GM19324 (cell line): ENCODE data around the gene ZNF772.
A peak's percentile ranks its signal among the peaks of the same experiment; 100 is the strongest.
"Not testable (repeated sequence)": the region's sequence is repeated elsewhere in the genome, so short reads cannot be mapped to it uniquely, and the experiment has no call there.

ENCODE experiments used
- ATAC-seq: cut with Tn5 transposase; IDR thresholded peaks from one replicate; pipeline ENCODE4 v1.9.1; 2021; ENCODE audit warnings: mild to moderate bottlenecking, moderate library complexity; ENCODE audit not compliant: unreplicated experiment, low FRiP score

ZNF772 gene

DNA sequence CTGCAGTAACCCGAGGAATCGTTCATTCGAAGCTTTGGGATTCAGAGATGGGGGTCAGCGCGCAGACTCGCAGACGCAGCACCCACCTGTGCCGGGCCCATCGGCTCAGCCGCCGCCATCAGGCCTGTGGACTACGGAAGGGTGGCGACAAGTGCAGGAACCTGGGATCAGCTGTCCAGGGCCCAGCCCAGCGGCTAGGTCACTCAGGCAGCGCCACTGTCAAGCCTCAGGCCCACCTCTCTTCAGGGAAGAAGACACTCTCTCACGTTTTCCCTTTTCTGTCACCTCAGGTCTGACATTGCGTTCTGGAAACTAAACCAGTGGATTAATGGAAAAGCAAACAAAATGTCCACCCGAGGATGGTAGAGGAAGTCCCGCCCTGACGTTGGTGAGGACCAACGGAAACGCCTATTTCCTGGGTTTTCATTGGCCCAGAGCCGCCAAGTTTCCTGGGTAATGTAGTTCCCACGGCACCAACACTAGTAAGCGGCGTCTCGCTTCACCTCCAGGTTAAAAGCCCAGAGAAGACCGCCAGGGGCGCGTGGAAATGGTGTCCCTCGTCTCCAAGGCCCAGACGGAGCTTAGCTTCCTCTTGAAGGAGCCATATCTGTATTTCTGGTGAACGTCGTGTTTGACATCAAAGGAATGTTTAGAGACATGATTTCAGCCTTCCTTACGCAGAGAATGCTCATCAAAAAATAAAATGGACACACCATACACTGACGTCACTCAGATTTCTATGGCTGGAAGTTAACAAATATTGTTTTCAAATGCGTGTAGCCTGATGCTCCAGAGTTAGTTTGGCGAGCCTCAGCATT lies at the start of gene ZNF772:
Gene ZNF772 (minus strand): TSS at position 376 of the 818 bp plus-strand sequence. CDS start 257 bp downstream, at position 119.
- peak; percentile 73 for ATAC-seq

DNA sequence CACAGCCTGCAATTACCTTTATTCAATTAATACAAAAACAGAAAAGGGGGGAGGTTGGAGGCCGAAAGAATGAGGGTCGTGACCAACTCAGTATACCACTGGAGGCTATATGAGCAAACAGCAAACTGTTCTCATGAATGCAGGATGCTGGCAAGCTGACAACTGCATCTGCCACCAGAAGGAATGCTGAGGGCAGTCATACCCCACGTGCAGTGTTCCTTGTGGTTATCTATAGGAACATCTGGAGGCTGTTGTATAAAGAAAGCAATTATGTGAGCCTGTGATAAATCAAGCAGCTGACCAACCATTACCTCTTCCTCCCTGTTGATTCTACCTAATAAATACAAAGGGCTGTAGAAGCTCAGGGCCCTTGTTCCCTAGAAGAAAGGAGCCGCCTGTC lies 40.7 kb upstream of the ZNF772 start:
- not testable (repeated sequence) for ATAC-seq

DNA sequence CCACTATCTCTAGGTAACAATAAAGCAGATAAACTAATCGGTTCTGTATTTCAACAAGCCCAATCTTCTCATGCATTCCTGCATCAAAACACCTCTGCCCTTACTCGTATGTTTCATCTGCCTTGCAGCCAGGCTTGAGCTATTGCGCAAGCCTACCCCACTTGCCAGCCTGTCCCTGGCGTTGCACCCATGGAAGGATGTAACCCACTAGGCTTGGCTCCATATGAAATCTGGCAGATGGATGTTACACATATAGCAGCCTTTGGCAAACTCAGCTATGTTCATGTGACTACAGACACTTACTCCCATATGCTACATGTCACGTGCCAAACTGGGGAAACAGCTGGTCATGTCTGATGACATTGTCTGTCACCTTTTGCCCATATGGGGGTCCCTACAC lies 37.9 kb upstream of the ZNF772 start:
- ATAC-seq = no peak

DNA sequence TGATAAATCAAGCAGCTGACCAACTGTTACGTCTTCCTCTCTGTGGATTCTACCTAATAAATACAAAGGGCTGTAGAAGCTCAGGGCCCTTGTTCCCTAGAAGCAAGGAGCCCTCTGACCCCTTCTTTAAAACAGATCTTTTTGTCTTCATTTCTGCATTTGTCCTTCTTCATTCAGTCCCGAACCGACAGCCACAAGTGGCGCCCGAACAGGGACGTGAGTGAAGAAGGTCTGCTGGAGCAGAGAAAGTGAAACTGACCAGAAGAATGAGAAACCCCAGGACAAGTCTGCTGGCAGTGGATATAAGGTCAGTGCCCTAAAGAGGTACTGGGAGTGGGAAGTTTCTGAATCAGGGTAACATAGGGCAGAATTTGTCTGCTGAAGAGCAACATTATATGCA lies 35.5 kb upstream of the ZNF772 start:
- no peak for ATAC-seq

DNA sequence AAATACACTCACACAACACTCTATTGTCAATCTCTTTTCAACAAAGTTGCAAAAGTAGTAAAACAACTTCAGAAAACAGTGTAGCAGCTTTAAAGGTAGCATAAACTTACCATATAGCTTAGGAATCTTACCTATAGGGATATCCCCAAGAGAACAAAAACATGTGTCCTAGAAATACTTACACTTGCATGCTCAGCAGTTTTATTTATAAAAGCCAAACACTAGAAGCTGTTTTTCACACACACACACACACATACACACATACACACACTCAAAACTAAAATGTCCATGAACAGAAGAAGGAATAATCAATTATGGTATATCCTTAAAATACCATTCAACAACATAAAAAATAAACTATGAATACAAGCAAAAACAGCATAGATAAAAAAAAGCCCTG lies 34.1 kb upstream of the ZNF772 start:
- ATAC-seq = no peak

DNA sequence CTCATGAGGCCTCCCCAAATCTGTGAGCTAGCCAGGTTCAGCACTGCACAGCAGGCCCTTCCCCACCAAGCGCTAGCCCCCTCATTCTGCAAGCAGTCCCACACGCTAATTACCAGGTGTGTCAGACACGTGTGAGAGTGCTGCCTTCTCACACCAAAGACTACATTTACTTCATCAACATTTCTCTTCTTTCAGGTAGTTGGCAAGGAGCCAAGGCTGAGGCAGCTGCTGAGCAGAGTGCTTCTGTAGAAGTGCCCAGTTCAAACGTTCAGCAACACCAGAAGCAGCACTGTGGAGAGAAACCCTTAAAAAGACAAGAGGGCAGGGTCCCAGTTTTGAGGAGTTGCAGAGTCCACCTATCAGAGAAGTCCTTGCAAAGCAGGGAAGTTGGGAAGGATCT lies 28.8 kb upstream of the ZNF772 start:
- no peak for ATAC-seq

DNA sequence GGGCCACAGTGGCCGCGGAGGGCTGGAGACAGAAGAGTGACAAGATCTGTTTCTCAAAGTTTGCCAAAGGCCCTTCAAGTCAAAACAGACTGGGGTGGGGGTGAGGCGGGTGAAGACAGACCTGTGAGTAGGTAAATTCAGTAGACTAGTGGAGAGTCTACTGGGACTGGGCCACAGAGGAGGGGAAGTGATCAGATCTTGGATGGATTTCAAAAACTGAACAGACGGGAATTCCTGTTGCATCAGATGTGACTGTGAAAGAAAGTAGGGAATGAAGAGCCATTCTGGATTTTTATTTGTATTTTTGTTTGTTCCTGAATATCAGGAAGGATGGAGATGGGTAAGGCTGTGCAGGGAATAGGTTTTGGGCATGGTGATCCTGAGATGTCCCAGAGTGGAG lies 23.0 kb upstream of the ZNF772 start:
- ATAC-seq = not testable (repeated sequence)

DNA sequence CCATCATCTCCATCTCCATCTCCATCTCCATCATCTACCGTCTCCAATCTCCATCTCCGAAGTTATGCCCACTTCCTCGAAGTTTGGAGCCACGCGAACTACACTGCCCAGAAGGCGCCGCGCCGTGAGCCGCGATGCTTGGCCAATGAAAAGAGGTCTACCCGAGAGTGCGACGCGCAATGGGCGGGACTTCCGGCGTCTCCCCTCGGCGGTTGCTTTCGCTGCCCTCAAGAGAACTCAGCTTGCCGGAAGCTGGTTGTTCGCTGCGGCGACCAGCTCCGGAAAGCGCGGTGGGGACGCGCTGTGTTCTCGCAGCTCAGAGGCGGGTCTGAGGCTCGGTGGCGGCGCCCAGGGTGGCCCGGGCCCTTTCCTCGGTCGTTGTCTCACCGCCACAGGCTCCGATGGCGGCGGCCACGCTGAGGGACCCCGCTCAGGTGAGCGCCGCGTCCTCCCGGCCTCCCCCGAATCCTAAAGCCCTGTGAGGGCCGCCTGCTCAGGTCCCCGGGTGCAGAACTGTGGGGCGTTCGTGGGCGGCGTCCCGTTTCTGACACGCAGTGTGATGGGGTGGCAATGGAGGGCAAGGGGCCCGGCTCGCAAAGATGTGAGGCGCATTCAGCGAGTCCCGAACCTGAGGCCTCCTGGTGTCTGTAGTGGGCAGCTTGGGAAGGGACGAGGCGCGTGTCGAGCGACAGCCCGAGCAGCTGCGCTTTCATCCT lies 22.5 kb upstream of the ZNF772 start, which contains the start of gene ZNF773:
Gene ZNF773 (plus strand): TSS at position 259 of the 716 bp plus-strand sequence. CDS start 143 bp downstream, at position 402.
- peak; percentile 94 for ATAC-seq

DNA sequence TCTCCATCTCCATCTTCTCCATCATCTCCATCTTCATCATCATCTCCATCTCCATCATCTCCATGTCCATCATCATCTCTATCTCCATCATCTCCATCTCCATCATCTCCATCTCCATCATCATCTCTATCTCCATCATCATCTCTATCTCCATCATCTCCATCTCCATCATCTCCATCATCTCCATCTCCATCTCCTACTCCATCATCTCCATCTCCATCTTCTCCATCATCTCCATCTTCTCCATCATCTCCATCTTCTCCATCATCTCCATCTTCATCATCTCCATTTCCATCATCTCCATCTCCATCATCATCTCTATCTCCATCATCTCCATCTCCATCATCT lies 21.9 kb upstream of the ZNF772 start:
- not testable (repeated sequence) for ATAC-seq

DNA sequence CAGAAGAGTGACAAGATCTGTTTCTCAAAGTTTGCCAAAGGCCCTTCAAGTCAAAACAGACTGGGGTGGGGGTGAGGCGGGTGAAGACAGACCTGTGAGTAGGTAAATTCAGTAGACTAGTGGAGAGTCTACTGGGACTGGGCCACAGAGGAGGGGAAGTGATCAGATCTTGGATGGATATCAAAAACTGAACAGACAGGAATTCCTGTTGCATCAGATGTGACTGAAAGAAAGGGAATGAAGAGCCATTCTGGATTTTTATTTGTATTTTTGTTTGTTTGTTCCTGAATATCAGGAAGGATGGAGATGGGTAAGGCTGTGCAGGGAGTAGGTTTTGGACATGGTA lies 10.9 kb upstream of the ZNF772 start:
- ATAC-seq = not testable (repeated sequence)

DNA sequence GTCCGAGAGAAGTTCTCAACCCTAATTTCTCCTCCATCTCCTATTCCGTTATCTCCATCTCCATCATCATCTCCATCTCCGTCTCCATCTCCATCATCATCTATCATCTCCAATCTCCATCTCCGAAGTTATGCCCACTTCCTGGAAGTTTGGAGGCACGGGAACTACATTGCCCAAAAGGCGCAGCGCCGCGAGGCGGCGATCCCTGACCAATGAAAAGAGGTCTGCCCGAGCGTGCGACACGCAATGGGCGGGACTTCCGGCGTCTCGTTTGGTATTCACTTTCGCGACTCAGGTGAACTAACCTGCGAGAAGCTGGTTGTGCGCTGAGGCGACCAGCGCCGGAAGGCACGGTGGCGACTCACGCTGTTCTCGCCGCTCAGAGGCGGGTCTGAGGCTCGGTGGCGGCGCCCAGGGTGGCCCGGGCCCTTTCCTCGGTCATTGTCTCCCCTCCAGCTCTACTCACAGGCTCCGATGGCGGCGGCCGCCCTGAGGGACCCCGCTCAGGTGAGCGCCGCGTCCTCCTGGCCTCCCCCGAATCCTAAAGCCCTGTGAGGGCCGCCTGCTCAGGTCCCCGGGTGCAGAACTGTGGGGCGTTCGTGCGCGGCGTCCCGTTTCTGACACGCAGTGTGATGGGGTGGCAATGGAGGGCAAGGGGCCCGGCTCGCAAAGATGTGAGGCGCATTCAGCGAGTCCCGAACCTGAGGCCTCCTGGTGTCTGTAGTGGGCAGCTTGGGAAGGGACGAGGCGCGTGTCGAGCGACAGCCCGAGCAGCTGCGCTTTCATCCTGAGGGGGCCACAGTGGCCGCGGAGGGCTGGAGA lies 10.3 kb upstream of the ZNF772 start, which contains the start of gene ZNF419:
Gene ZNF419 (plus strand): TSS at position 274 of the 822 bp plus-strand sequence. CDS start 201 bp downstream, at position 475.
- peak; percentile 96 for ATAC-seq

DNA sequence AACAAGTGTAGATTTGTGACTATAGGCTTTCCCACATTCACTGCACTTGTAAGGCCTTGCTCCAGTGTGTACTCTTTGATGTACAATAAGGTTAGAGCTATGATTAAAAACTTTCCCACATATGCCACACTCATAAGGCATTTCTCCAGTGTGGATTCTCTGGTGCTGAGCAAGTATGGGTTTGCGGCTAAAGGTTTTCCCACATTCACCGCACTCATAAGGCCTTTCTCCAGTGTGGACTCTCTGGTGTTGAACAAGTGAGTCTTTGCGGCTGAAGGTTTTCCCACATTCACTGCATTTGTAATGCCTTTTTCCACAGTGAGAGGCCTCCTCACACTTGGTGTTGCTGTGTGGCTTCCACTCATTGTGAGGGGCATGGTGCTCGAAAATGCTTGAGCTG lies 3.7 kb downstream of the ZNF772 start:
- no peak for ATAC-seq

DNA sequence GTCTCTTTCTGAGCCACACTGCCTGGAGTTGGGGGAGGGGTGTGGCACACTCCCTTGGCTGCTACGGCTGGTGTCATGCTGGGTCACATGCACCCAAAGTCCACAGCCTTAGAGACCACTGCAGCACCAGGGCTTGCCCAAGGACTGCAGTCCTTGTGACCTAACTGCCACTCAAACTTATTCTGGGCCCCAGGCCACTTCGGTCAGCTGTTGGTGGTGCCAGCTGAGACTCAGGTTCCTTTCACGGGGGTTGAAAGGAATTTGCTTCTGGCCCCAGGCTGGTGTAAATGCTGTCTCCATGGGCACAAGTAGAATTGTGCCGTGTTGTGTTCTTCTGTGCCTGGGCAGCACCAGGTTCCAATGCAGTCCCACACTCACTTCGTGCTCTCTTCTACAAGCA lies 10.9 kb downstream of the ZNF772 start:
- ATAC-seq = no peak

DNA sequence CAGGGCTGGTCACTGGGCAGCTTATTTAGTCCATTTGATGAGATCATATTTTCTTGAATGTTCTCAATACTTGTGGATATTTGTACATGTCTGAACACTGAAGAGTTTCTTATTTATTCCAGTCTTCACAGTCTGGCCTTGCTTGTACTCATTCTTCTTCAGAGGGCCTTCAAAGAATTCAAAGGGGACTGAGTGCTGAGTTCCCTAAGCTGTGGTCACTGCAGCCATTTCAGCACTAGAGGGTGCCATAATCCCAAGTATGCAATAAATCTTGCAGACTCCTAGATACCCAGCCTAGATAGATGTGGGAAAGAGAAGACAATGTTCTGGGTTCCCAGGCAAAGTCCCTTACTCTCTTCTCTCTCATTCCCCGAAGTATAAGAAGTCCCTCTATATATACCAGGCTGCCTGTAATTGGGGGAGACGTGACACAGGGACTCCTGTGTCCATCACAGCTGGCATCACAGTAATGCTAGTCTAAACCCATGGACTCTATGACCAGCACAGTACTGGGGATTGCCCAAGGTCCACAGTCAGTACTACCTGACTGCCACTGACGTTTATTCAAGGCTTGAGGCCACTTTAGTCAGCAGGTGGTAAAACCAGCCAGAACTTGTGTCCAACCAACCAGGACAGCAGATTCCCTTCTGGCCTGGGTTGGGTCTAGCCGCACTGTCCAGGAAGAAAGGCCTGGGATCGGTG lies 11.5 kb downstream of the ZNF772 start:
- no peak for ATAC-seq

DNA sequence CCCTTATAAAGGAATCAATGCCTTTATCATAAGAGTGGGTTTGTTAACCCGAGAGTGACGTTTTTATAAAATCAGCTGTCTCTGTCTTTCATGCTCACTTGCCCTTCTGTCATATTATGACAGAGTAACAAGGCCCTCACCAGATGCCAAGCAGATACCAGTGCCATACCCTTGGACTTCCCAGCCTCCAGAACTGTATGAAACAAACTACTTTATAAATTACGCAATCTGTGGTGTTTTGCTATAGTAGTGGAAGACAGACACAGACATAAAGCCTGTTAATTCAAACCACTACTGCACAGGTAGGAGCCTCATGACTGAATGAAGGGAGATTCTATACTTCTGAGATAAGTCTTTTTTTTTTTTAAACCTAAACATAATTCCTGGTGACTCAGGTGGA lies 25.1 kb downstream of the ZNF772 start:
- ATAC-seq = no peak

DNA sequence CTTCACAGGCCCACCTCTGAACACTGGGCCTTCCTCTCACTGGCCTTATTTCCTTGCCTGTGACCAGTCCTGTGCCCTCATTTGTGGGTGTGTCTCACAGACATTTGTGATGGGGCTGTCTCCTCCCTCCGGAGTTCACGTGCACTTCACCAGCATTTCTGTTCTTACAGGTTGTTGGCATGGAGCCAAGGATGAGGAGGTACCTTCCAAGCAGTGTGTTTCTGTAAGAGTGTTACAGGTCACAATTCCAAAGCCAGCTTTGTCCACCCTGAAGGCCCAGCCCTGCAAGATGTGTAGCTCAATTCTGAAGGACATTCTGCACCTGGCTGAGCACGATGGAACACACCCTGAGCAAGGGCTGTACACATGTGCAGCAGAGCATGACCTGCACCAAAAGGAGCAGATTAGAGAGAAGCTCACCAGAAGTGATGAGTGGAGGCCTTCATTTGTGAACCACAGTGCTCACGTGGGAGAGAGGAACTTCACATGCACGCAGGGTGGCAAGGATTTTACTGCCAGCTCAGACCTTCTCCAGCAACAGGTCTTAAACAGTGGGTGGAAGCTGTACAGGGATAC lies 34.2 kb downstream of the ZNF772 start:
- ATAC-seq = no peak

DNA sequence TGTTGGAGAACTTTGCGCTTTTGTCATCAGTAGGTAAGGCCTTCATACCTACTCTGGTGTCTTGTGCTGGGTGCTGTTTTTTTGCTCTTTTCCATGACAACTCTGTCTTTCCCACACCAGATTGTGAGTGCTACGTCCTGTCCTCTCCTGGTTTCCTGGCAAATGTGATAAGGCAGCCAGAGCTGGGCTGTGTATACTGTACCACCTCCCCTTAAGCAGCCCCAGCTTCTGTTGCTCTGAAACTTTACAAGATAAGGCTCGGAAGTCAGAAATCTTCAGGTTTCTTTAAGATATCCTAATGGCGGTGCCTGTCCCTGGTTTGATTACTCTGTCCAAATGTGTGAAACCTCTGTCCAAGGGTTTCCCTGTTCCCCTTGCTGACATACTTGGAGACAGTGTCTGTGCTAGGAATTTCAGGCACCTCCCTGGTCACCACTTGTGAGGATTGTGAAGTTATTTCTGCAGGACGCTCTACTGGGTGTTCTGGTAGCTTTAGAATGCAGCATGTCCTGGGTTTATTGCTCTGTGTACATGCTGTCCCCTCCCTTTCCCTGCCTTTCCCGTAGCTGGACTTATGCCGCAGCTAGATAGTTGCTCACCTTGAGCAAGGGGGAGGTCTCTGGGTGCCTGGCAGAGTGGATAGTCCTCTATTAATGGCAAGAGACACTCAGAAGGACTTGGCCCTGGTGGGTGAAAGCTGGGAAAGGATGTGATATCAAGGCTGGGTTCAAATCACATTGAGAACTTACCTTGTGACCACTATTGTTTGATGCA lies 35.2 kb downstream of the ZNF772 start:
- ATAC-seq = no peak

DNA sequence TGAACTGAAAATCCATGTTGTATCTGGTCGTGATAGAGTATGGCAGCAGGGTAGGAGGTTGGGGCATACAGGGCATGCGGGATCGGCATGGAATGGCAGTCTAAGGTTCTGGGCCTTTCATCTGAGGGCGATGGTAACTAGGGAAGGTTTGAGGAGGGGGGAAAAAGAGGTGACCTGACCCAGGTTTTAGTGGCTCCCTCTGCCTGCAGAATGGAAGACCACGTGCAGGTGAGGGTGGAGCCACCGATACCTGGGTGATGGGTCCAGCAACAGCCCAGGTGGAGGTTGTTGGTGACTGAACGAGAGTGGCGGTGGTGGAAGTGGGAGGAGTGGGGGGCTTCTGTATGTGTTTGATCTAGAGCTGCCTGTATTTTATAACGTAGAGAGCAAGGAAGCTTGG lies 38.4 kb downstream of the ZNF772 start:
- ATAC-seq = no peak

DNA sequence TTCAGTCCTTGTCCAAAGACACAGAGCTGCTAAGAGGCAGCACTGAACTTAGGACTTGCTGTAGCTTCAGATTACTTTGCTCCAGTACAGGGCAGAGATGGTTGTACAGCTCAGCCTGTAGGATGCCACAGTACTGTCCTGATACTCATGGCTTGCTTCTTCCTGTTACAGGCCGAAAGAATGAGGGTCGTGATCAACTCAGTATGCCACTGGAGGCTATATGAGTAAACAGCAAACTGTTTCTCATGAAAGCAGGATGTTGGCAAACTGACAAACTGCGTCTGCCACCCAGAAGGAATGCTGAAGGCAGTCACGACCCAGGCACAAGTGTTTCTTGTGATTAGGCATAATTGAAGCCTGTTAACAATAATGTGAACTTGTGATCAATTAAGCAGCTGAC lies 39.4 kb downstream of the ZNF772 start:
- ATAC-seq = no peak
